ENCODE measurements around the gene ZNF839. TPM values are rescaled to one million over a fixed set of nuclear protein-coding genes. Genes with fewer than 3 reads are reported as not detected.

The ZNF839 gene
- total RNA-seq, 1 donor from 2014 or later: 16.9 TPM

DNA sequence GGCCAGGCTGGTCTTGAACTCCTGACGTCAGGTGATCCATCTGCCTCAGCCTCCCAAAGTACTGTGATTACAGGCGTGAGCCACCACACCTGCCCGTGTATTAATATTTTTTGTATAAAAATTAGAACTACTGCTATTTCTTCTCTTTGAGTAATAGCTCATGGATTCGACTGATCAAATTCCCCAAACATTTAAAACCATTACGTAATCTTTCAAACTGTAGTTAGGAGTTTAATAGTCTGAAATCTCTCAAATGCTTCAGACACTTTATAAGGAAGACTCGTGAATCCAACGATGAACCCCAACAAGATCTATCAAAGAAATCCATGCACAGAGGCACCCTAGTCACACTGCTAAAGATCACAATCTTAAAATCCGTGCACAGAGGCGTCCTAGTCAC is 59.3 kb downstream of the ZNF839 start:
- TF ChIP-seq, protein P1, sequence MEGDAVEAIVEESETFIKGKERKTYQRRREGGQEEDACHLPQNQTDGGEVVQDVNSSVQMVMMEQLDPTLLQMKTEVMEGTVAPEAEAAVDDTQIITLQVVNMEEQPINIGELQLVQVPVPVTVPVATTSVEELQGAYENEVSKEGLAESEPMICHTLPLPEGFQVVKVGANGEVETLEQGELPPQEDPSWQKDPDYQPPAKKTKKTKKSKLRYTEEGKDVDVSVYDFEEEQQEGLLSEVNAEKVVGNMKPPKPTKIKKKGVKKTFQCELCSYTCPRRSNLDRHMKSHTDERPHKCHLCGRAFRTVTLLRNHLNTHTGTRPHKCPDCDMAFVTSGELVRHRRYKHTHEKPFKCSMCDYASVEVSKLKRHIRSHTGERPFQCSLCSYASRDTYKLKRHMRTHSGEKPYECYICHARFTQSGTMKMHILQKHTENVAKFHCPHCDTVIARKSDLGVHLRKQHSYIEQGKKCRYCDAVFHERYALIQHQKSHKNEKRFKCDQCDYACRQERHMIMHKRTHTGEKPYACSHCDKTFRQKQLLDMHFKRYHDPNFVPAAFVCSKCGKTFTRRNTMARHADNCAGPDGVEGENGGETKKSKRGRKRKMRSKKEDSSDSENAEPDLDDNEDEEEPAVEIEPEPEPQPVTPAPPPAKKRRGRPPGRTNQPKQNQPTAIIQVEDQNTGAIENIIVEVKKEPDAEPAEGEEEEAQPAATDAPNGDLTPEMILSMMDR (conservative IDR thresholded peaks at IDR 0.05; ENCODE audit: low read depth, low read length): no peak
- DNase-seq (ENCODE audit: low read depth): no peak
- H3K4me3 ChIP-seq (ENCODE audit: low read depth, low read length): no peak overlapping the region

DNA sequence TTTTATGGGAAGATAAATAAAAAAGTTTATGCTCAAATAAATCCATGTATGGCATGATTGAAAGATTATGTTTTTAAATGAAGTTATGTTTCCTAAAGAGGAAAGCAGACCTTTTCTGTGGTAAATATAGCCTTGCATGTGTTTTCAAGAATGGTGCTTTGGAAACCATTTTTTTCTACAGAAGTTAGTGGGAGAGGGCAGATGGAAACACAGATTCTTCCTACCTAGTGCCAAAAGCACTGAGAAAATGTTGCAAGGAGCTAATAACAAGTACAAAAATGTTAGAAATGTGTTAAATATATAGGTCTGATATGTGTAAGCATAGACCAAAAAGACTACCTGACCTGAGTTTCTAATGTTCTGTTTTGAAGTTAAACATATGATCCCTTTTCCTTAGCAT is 67.5 kb downstream of the ZNF839 start:
- TF ChIP-seq, protein P1 (conservative IDR thresholded peaks at IDR 0.05; ENCODE audit: low read depth, low read length): no peak
- H3K4me3 ChIP-seq (ENCODE audit: low read depth, low read length): no peak overlapping the region
- DNase-seq (ENCODE audit: low read depth): no peak

DNA sequence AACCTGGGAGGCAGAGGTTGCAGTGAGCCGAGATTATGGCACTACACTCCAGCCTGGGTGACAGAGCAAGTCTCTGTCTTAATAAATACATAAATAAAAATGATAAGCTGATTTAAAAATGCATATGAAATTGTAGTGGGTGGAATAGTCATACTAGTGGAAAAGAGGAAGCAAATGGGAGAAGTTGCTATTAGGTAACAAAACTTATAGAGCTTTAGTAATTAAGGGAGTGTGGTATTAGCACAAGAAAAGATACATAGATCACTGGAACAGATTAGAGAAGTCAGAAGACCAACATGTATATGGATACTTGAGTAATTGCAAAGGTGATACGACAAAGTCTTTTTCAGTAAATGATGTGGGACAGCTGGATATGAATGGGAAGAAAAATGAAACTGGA is 69.7 kb downstream of the ZNF839 start:
- TF ChIP-seq, protein P1 (conservative IDR thresholded peaks at IDR 0.05; ENCODE audit: low read depth, low read length): no peak
- no peak for DNase-seq (ENCODE audit: low read depth)
- H3K4me3 ChIP-seq (ENCODE audit: low read depth, low read length): no peak overlapping the region

DNA sequence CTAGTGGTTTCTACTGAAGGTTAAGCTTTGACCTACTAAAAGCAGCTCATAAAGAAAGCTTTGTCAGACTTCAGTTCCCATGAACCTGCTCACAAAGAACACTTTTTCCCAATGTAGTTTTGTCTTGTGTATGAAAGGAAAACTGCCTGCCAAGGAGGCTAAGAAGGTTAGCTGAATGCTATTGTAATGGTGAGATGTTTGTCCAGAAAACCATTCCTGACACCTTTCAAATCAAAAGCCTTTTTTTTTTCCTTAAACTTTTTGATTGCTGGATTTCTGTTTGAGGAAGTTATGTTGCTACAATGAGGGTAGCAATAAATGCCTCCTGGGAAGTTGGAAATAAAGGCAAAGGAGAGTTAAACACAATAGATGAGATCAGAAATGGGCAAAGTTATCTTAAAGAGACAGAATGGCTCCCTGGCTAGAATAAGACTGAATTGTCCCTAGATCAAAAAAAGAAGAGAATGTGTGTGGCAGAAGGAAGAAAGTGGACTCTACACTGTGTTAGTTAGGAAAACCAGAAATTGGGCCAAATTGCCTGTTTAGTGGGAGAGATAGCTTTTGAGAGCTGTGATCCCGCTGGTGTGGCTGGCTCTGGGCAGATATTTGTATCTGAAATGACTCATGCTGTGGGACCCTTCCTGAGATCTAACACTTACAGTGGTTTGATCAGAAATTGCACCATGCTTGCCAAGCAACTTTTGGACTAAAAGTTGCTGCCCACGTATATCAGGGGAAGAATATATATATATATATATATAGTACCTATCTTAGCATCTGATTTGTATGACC is 70.7 kb downstream of the ZNF839 start:
- no peak overlapping the region for H3K4me3 ChIP-seq (ENCODE audit: low read depth, low read length)
- DNase-seq (ENCODE audit: low read depth): no peak
- TF ChIP-seq, protein P1 (conservative IDR thresholded peaks at IDR 0.05; ENCODE audit: low read depth, low read length): no peak

Other genes starting within 250 kb of the ZNF839 start
- 615 and 1,253 TPM in 2 replicates for gene HSP90AA1, start 232.7 kb upstream of the ZNF839 start, total RNA-seq
- 12.4 and 13.8 TPM in 2 replicates for gene WDR20, start 179.8 kb upstream of the ZNF839 start, total RNA-seq
- 2.3 and 7.5 TPM in 2 replicates for gene MOK, start 14.6 kb upstream of the ZNF839 start, total RNA-seq
- 43.5 and 44.5 TPM in 2 replicates for gene CINP, start 43.1 kb downstream of the ZNF839 start, total RNA-seq
- gene TECPR2, start 43.2 kb downstream of the ZNF839 start, total RNA-seq: 5.1 and 16.4 TPM in 2 replicates
- 49.6 and 137 TPM in 2 replicates for gene ANKRD9, start 190.0 kb downstream of the ZNF839 start, total RNA-seq